K562 (cell line): ENCODE results near the gene NIFK. TPM values are rescaled to one million over a fixed set of nuclear protein-coding genes. Genes with fewer than 3 reads are reported as not detected.
A peak's percentile ranks its signal among the peaks of the same experiment; 100 is the strongest.

ENCODE experiments used
- ATF7 ChIP-seq: fragments of 450-650 bp; IDR thresholded peaks from 2 replicates; pipeline ENCODE4 v1.7.1; 2014; ENCODE audit warnings: mild to moderate bottlenecking, moderate library complexity
- BCL6 ChIP-seq: fragments of 250-450 bp; sonication (Bioruptor Pico); IDR thresholded peaks from 2 replicates; pipeline ENCODE4 v1.4.0; 2020
- BHLHE40 ChIP-seq: IDR thresholded peaks from 2 replicates; pipeline ENCODE4 v1.6.1; 2011; ENCODE audit warnings: low read length, improper control_type of control experiment
- ESRRA ChIP-seq: fragments of 450-650 bp; IDR thresholded peaks from 2 replicates; pipeline ENCODE4 v1.6.1; 2014; ENCODE audit warnings: low read depth, mild to moderate bottlenecking, moderate library complexity, borderline replicate concordance
- ETS2 ChIP-seq: IDR thresholded peaks from 2 replicates; pipeline ENCODE4 v1.6.1; 2016; ENCODE audit warnings: borderline replicate concordance, missing genetic modification characterization, mild to moderate bottlenecking, moderate library complexity, missing compliant biosample characterization; ENCODE audit not compliant: poor library complexity, severe bottlenecking
- ETV1 ChIP-seq: fragments of 450-650 bp; conservative IDR thresholded peaks from 2 replicates; pipeline ENCODE4 v1.6.1; 2016; ENCODE audit warnings: missing genetic modification characterization, control low read depth, low read depth, missing compliant biosample characterization
- JUND ChIP-seq, 2 experiments: IDR thresholded peaks; 2 replicates in 1 of 2; 3 replicates in 1 of 2; pipeline ENCODE4 v1.6.1; 2011; ENCODE audit warnings: borderline replicate concordance in 2 of 2, low read depth in 2 of 2, low read length in 2 of 2, improper control_type of control experiment in 1 of 2, missing biosample characterization in 1 of 2, missing genetic modification characterization in 1 of 2, missing genetic modification reagents in 1 of 2
- MAFK ChIP-seq: IDR thresholded peaks from 2 replicates; pipeline ENCODE4 v1.6.1; 2011; ENCODE audit warnings: low read length, improper control_type of control experiment
- MTA3 ChIP-seq: fragments of 450-650 bp; formaldehyde crosslinking; IDR thresholded peaks from 2 replicates; pipeline ENCODE4 v1.6.1; 2017; ENCODE audit warnings: mild to moderate bottlenecking, borderline replicate concordance
- NR3C1 ChIP-seq: sonication (generic); formaldehyde crosslinking; IDR thresholded peaks from 2 replicates; pipeline ENCODE4 v1.8.1; 2022; ENCODE audit warnings: missing genetic modification reagents
- PHB ChIP-seq: fragments of 250-450 bp; sonication (Bioruptor Pico); IDR thresholded peaks from 2 replicates; pipeline ENCODE4 v1.5.0; 2021
- PKNOX1 ChIP-seq: fragments of 450-650 bp; IDR thresholded peaks from 2 replicates; pipeline ENCODE4 v1.6.1; 2016
- POLR2H ChIP-seq: IDR thresholded peaks from 2 replicates; pipeline ENCODE4 v1.6.1; 2016; ENCODE audit warnings: missing genetic modification characterization, low read depth, mild to moderate bottlenecking, control low read depth, missing compliant biosample characterization, moderate library complexity
- POLR3A ChIP-seq: IDR thresholded peaks from 2 replicates; pipeline ENCODE4 v1.6.1; 2011; ENCODE audit warnings: borderline replicate concordance, mild to moderate bottlenecking, moderate library complexity; ENCODE audit not compliant: insufficient read length, insufficient read depth; ENCODE audit errors: extremely low read depth
- RBBP5 ChIP-seq: fragments of 200-600 bp; sonication (generic); IDR thresholded peaks from 2 replicates; pipeline ENCODE4 v1.6.1; 2012; ENCODE audit warnings: borderline replicate concordance, mild to moderate bottlenecking, low read length, control low read depth, inconsistent platforms; ENCODE audit not compliant: insufficient read depth, poor library complexity, severe bottlenecking
- SIRT6 ChIP-seq: IDR thresholded peaks from one replicate; pipeline ENCODE4 v1.6.1; 2012; ENCODE audit warnings: low read depth, mild to moderate bottlenecking, control low read depth, inconsistent platforms, low read length, moderate library complexity
- SIX5 ChIP-seq, 2 experiments: IDR thresholded peaks; 2 replicates each; pipeline ENCODE4 v1.6.1; 2011; ENCODE audit warnings: low read length in 2 of 2, borderline replicate concordance in 1 of 2, low read depth in 1 of 2, mild to moderate bottlenecking in 1 of 2, moderate library complexity in 1 of 2; ENCODE audit not compliant: insufficient read depth in 1 of 2
- SLC30A9 ChIP-seq: fragments of 250-450 bp; sonication (Bioruptor Pico); IDR thresholded peaks from 2 replicates; pipeline ENCODE4 v1.8.0; 2022; ENCODE audit warnings: mild to moderate bottlenecking, moderate library complexity
- SMARCA4 ChIP-seq: fragments of 450-650 bp; IDR thresholded peaks from 2 replicates; pipeline ENCODE4 v1.6.1; 2016
- ZC3H8 ChIP-seq: fragments of 450-650 bp; IDR thresholded peaks from 2 replicates; pipeline ENCODE4 v1.6.1; 2017
- ZNF707 ChIP-seq: fragments of 250-450 bp; sonication (Bioruptor Pico); conservative IDR thresholded peaks from 2 replicates; pipeline ENCODE4 v1.8.0; 2022; ENCODE audit warnings: inconsistent platforms, mild to moderate bottlenecking, moderate library complexity
- polyA plus RNA-seq, 8 experiments: library from polyadenylated mRNA; depleted of rRNA in 4 of 8; stranded (reverse) in 5 of 8; unstranded in 3 of 8; fragments of >200 nt; fragmentation: Nextera tagmentation in 2 of 8; fragmentation: Illumina TruSeq in 1 of 8; extraction: Ambion mirVana in 2 of 8; extraction: Trizol in 1 of 8; gene quantifications; 2 replicates each; pipeline versions ENCODE4 v1.2.1 to v1.2.3, GENCODE V29; 2011 to 2014; ENCODE audit warnings: inconsistent platforms in 1 of 8, missing spikeins in 1 of 8
- total RNA-seq, 7 experiments: library from RNA; depleted of rRNA in 6 of 7; stranded (reverse); fragments of >200 nt in 6 of 7; fragmentation: Illumina TruSeq in 2 of 7; extraction: Trizol in 2 of 7; gene quantifications; 2 replicates each; pipeline versions ENCODE4 v1.2.1 to v1.2.3, GENCODE V29; 2011 to 2021; ENCODE audit warnings: low replicate concordance in 1 of 7
- TF ChIP-seq, protein P1 (sequence below): IDR thresholded peaks from 2 replicates; pipeline ENCODE4 v1.6.1; 2016; ENCODE audit warnings: missing genetic modification characterization, missing compliant biosample characterization
- TF ChIP-seq, protein P2 (sequence below): fragments of 450-650 bp; formaldehyde crosslinking; IDR thresholded peaks from 2 replicates; pipeline ENCODE4 v1.4.0; 2022; ENCODE audit warnings: missing genetic modification characterization
- TF ChIP-seq, protein P3 (sequence below): IDR thresholded peaks from 2 replicates; pipeline ENCODE4 v1.6.1; 2011; ENCODE audit not compliant: insufficient read length; ENCODE audit errors: extremely low read depth

Gene NIFK
- total and polyA plus RNA-seq, 9 of the 15 experiments (the other 6 are each of a cell fraction or from before 2014, with no cell fraction given): 60.2 to 426 (median 183) TPM

DNA sequence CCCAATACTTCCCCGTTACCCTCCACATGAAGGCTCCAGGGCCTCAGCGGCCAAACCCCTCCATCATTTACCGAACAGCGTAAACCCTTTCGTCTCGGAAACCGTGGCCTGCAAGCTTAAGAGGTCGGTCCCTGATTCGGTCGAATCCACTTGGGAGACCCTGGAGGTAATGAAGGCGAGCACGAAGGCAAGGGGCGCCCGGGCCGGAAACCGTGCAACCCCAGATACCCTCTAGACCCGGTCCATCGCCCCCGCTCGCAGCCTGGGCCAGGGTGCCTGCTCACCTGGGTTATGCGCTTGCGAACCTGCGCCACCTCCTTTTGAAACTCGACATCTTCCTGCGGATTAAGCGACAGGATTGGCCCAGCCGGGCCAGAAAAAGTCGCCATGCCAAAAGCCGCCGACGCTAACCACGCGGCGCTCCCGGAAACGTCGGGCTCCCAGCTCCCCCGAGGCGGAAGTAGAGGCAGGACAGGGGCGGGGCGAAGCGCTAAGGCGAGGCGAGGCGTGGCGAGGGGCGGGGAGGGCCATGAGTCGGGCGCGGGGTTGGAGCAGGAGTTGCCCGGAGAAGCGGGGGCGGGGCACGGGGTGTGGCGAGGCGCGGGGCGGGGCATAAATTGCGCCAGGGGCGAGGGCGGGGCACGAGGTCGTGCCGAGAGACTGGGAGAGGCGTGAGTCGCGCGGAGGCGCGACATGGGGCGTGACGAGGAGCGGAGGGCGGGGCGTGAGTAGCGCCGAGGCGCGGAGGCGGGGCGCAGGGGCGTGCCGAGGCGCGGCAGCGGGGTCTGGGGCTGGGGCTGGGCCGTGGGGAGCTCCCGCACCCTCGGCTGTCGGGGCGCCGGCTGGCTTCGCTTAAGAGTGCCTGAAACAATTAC lies at the start of gene NIFK (continued):
- TF ChIP-seq, protein P1, sequence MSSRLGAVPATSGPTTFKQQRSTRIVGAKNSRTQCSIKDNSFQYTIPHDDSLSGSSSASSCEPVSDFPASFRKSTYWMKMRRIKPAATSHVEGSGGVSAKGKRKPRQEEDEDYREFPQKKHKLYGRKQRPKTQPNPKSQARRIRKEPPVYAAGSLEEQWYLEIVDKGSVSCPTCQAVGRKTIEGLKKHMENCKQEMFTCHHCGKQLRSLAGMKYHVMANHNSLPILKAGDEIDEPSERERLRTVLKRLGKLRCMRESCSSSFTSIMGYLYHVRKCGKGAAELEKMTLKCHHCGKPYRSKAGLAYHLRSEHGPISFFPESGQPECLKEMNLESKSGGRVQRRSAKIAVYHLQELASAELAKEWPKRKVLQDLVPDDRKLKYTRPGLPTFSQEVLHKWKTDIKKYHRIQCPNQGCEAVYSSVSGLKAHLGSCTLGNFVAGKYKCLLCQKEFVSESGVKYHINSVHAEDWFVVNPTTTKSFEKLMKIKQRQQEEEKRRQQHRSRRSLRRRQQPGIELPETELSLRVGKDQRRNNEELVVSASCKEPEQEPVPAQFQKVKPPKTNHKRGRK (tag): no peak
- no peak for TF ChIP-seq ZNF707 (CRISPR knock-in tag)
- TF ChIP-seq BCL6 (CRISPR knock-in tag): no peak
- no peak for TF ChIP-seq ATF7
- TF ChIP-seq JUND (IDR thresholded peaks at IDR 0.05; ENCODE audit: borderline replicate concordance, low read depth, low read length): no peak
- no peak for TF ChIP-seq JUND (tag; IDR thresholded peaks at IDR 0.05; ENCODE audit: borderline replicate concordance, low read depth, low read length)
- TF ChIP-seq NR3C1 (CRISPR knock-in tag): no peak
- no peak for TF ChIP-seq MAFK
- no peak for TF ChIP-seq MTA3
- no peak for TF ChIP-seq ZC3H8
- TF ChIP-seq ETV1: peak; percentile 63; the same call in 1 of the 2 replicates
- TF ChIP-seq ETS2 (tag): no peak
- no peak for TF ChIP-seq SIRT6
- TF ChIP-seq POLR3A: no peak
- TF ChIP-seq ESRRA: no peak
- TF ChIP-seq BHLHE40: peak; percentile 80
- peak; percentile 78 for TF ChIP-seq RBBP5
- TF ChIP-seq, protein P2, sequence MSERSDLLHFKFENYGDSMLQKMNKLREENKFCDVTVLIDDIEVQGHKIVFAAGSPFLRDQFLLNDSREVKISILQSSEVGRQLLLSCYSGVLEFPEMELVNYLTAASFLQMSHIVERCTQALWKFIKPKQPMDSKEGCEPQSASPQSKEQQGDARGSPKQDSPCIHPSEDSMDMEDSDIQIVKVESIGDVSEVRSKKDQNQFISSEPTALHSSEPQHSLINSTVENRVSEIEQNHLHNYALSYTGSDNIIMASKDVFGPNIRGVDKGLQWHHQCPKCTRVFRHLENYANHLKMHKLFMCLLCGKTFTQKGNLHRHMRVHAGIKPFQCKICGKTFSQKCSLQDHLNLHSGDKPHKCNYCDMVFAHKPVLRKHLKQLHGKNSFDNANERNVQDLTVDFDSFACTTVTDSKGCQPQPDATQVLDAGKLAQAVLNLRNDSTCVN (CRISPR knock-in tag): no peak
- TF ChIP-seq PKNOX1: no peak
- TF ChIP-seq, protein P3, sequence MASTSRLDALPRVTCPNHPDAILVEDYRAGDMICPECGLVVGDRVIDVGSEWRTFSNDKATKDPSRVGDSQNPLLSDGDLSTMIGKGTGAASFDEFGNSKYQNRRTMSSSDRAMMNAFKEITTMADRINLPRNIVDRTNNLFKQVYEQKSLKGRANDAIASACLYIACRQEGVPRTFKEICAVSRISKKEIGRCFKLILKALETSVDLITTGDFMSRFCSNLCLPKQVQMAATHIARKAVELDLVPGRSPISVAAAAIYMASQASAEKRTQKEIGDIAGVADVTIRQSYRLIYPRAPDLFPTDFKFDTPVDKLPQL: no peak
- TF ChIP-seq SMARCA4: no peak
- TF ChIP-seq SLC30A9 (CRISPR knock-in tag): no peak
- TF ChIP-seq POLR2H (tag): 0 out of 2 replicates have a peak, but pooled peaks have one; percentile 43
- no peak for TF ChIP-seq PHB (CRISPR knock-in tag)
- TF ChIP-seq SIX5 (IDR thresholded peaks at IDR 0.05; ENCODE audit: borderline replicate concordance in 1 of 2, insufficient read depth in 1 of 2, low read depth in 1 of 2, low read length in 2 of 2): no peak
